GM23338 (cell line): ENCODE results near the gene OR9A2. TPM values are rescaled to one million over a fixed set of nuclear protein-coding genes. Genes with fewer than 3 reads are reported as not detected.
A peak's percentile ranks its signal among the peaks of the same experiment; 100 is the strongest.

Experiments used
- ATAC-seq: fragments of 200-7000 bp; cut with Tn5 transposase; 3 replicates; pipeline ENCODE4 v1.9.1; 2020
- DNase-seq: peaks from one replicate; pipeline ENCODE4 v3.0.0-alpha.2; 2015; ENCODE audit warnings: low spot score
- H2AFZ ChIP-seq: fragments of 200-600 bp; sonication (generic); 2 replicates; pipeline ENCODE4 v1.8.0; 2016; ENCODE audit warnings: antibody characterized with exemption, mild to moderate bottlenecking, moderate library complexity
- H3F3A ChIP-seq: fragments of 200-600 bp; sonication (generic); replicated peaks from 2 replicates; pipeline ENCODE4 v1.8.0; 2017; ENCODE audit warnings: antibody characterized with exemption, mixed run types, low read depth
- H3K27ac ChIP-seq: fragments of 200-600 bp; sonication (generic); 2 replicates; pipeline ENCODE4 v1.6.1; 2016; ENCODE audit warnings: low read depth
- H3K27me3 ChIP-seq: fragments of 200-600 bp; sonication (generic); 2 replicates; pipeline ENCODE4 v1.8.0; 2016; ENCODE audit warnings: mild to moderate bottlenecking, mixed run types, moderate library complexity; ENCODE audit not compliant: insufficient read depth
- H3K36me3 ChIP-seq: fragments of 200-600 bp; sonication (generic); 2 replicates; pipeline ENCODE4 v1.8.0; 2016; ENCODE audit warnings: mild to moderate bottlenecking; ENCODE audit not compliant: insufficient read depth
- H3K4me1 ChIP-seq: fragments of 200-600 bp; sonication (generic); 2 replicates; pipeline ENCODE4 v1.8.0; 2016; ENCODE audit warnings: mild to moderate bottlenecking, moderate library complexity; ENCODE audit not compliant: insufficient read depth
- H3K4me2 ChIP-seq: fragments of 200-600 bp; sonication (generic); 2 replicates; pipeline ENCODE4 v1.7.1; 2017; ENCODE audit warnings: mixed run types
- H3K4me3 ChIP-seq: fragments of 200-600 bp; sonication (generic); 2 replicates; pipeline ENCODE4 v1.6.1; 2016; ENCODE audit warnings: mixed run types
- H3K79me2 ChIP-seq: fragments of 200-600 bp; sonication (generic); replicated peaks from 2 replicates; pipeline ENCODE4 v1.8.0; 2017; ENCODE audit warnings: mild to moderate bottlenecking; ENCODE audit not compliant: insufficient read depth
- H3K9me2 ChIP-seq: fragments of 200-600 bp; sonication (generic); 2 replicates; pipeline ENCODE4 v1.8.0; 2017; ENCODE audit not compliant: insufficient read depth
- H4K20me1 ChIP-seq: fragments of 200-600 bp; sonication (generic); replicated peaks from 2 replicates; pipeline ENCODE4 v1.8.0; 2017; ENCODE audit warnings: mild to moderate bottlenecking; ENCODE audit not compliant: insufficient read depth
- H3K27ac Mint-ChIP-seq: 2 replicates; pipeline ENCODE4 v1.8.0; 2020; ENCODE audit warnings: inconsistent platforms, mild to moderate bottlenecking, moderate library complexity, mixed read lengths
- H3K27me3 Mint-ChIP-seq: 3 replicates; pipeline ENCODE4 v1.8.0; 2022; ENCODE audit warnings: low read depth, mild to moderate bottlenecking, moderate library complexity, mixed read lengths, inconsistent platforms; ENCODE audit not compliant: insufficient read depth, poor library complexity
- H3K36me3 Mint-ChIP-seq: 3 replicates; pipeline ENCODE4 v1.8.0; 2021; ENCODE audit warnings: low read depth, mild to moderate bottlenecking, inconsistent platforms, moderate library complexity, mixed read lengths
- H3K4me1 Mint-ChIP-seq: 3 replicates; pipeline ENCODE4 v1.8.0; 2020; ENCODE audit warnings: mild to moderate bottlenecking, inconsistent platforms, mixed read lengths
- H3K4me3 Mint-ChIP-seq: 3 replicates; pipeline ENCODE4 v1.8.0; 2021; ENCODE audit warnings: moderate library complexity, mild to moderate bottlenecking, inconsistent platforms, mixed read lengths
- H3K9me3 Mint-ChIP-seq: 3 replicates; pipeline ENCODE4 v1.8.0; 2020; ENCODE audit warnings: moderate library complexity, mild to moderate bottlenecking, inconsistent platforms, mixed read lengths
- CREB1 ChIP-seq: fragments of 250-450 bp; sonication (Bioruptor Pico); IDR thresholded peaks from 2 replicates; pipeline ENCODE4 v1.5.0; 2020; ENCODE audit warnings: low read depth, mild to moderate bottlenecking, moderate library complexity
- JUNB ChIP-seq: IDR thresholded peaks from one replicate; pipeline ENCODE4 v1.6.1; 2016; ENCODE audit warnings: antibody characterized with exemption; ENCODE audit not compliant: unreplicated experiment
- NANOG ChIP-seq: IDR thresholded peaks from 2 replicates; pipeline ENCODE4 v1.6.1; 2016; ENCODE audit warnings: antibody characterized with exemption, borderline replicate concordance
- POLR2AphosphoS5 ChIP-seq: IDR thresholded peaks from 2 replicates; pipeline ENCODE4 v1.6.1; 2016; ENCODE audit warnings: antibody characterized with exemption, low read depth
- STAT1 ChIP-seq: IDR thresholded peaks from one replicate; pipeline ENCODE4 v1.6.1; 2016; ENCODE audit warnings: antibody characterized with exemption; ENCODE audit not compliant: unreplicated experiment
- ZNF462 ChIP-seq: fragments of 250-450 bp; sonication (Bioruptor Pico); IDR thresholded peaks from 2 replicates; pipeline ENCODE4 v1.5.0; 2020; ENCODE audit warnings: mild to moderate bottlenecking, moderate library complexity
- polyA plus RNA-seq: library from polyadenylated mRNA; unstranded; fragments of >200 nt; fragmentation: Nextera tagmentation; extraction: Ambion mirVana; gene quantifications from 2 replicates; pipeline ENCODE4 v1.2.1, GENCODE V29; 2016
- total RNA-seq: library from RNA; depleted of rRNA; stranded (reverse); fragments of >200 nt; shearing (Covaris generic); gene quantifications from 2 replicates; pipeline ENCODE4 v1.2.3, GENCODE V29; 2014
- TF ChIP-seq, protein P1 (sequence below): IDR thresholded peaks from 2 replicates; pipeline ENCODE4 v1.6.1; 2016; ENCODE audit warnings: antibody characterized with exemption
- TF ChIP-seq, protein P2 (sequence below): IDR thresholded peaks from one replicate; pipeline ENCODE4 v1.6.1; 2018; ENCODE audit warnings: antibody characterized with exemption; ENCODE audit not compliant: unreplicated experiment

Gene OR9A2
- total and polyA plus RNA-seq, 2 experiments from 2014 or later = not detected

- Histone ChIP-seq H3K4me2 (no peak overlapping the region), H2AFZ (peak overlapping the region; percentile 86), H3K27me3 (no peaks in the 10 kb centered on the region), H3K4me3 (no peak overlapping the region), H3K79me2 (no peaks in the 10 kb centered on the region), H3F3A (no peaks in the 10 kb centered on the region), H3K36me3 (no peaks in the 10 kb centered on the region), H3K27ac (no peak overlapping the region; the same call in 1 of the 2 replicates), H3K9me2 (no peaks in the 10 kb centered on the region), H3K4me1 (no peaks in the 10 kb centered on the region), H4K20me1 (no peaks in the 10 kb centered on the region)
- Mint-ChIP-seq H3K36me3 (no peaks in the 10 kb centered on the region), H3K9me3 (no peaks in the 10 kb centered on the region), H3K27ac (no peak overlapping the region), H3K27me3 (peaks cover 2% of the 10 kb centered on the region), H3K4me3 (no peak overlapping the region), H3K4me1 (peaks cover 4% of the 10 kb centered on the region; the same call in 1 of the 3 replicates)
- no peak for DNase-seq
- peak; percentile 35 for ATAC-seq
- TF ChIP-seq STAT1 = no peak
- no peak for TF ChIP-seq POLR2AphosphoS5
- no peak for TF ChIP-seq ZNF462
- TF ChIP-seq, protein P1, sequence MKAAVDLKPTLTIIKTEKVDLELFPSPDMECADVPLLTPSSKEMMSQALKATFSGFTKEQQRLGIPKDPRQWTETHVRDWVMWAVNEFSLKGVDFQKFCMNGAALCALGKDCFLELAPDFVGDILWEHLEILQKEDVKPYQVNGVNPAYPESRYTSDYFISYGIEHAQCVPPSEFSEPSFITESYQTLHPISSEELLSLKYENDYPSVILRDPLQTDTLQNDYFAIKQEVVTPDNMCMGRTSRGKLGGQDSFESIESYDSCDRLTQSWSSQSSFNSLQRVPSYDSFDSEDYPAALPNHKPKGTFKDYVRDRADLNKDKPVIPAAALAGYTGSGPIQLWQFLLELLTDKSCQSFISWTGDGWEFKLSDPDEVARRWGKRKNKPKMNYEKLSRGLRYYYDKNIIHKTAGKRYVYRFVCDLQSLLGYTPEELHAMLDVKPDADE = no peak
- TF ChIP-seq CREB1 = no peak
- TF ChIP-seq, protein P2, sequence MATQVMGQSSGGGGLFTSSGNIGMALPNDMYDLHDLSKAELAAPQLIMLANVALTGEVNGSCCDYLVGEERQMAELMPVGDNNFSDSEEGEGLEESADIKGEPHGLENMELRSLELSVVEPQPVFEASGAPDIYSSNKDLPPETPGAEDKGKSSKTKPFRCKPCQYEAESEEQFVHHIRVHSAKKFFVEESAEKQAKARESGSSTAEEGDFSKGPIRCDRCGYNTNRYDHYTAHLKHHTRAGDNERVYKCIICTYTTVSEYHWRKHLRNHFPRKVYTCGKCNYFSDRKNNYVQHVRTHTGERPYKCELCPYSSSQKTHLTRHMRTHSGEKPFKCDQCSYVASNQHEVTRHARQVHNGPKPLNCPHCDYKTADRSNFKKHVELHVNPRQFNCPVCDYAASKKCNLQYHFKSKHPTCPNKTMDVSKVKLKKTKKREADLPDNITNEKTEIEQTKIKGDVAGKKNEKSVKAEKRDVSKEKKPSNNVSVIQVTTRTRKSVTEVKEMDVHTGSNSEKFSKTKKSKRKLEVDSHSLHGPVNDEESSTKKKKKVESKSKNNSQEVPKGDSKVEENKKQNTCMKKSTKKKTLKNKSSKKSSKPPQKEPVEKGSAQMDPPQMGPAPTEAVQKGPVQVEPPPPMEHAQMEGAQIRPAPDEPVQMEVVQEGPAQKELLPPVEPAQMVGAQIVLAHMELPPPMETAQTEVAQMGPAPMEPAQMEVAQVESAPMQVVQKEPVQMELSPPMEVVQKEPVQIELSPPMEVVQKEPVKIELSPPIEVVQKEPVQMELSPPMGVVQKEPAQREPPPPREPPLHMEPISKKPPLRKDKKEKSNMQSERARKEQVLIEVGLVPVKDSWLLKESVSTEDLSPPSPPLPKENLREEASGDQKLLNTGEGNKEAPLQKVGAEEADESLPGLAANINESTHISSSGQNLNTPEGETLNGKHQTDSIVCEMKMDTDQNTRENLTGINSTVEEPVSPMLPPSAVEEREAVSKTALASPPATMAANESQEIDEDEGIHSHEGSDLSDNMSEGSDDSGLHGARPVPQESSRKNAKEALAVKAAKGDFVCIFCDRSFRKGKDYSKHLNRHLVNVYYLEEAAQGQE = no peak
- no peak for TF ChIP-seq NANOG
- TF ChIP-seq JUNB = no peak
These were observed 15.9 kb upstream of the OR9A2 start for GRCh38 chr7:143042790-143043271.
